Fibroblast of skin of scalp (primary cell): ENCODE results near the gene SLC5A4.
A peak's percentile ranks its signal among the peaks of the same experiment; 100 is the strongest.
"Not testable (repeated sequence)": the region's sequence is repeated elsewhere in the genome, so short reads cannot be mapped to it uniquely, and the experiment has no call there.

Source experiments
- DNase-seq: peaks from one replicate; pipeline ENCODE4 v3.0.0-alpha.2; 2013

The SLC5A4 gene

GRCh38 chr22:32199961-32200360 lies 55.2 kb downstream of the SLC5A4 start:
- no peak for DNase-seq

GRCh38 chr22:32199341-32199740 lies 55.8 kb downstream of the SLC5A4 start:
- DNase-seq, result no peak

- DNase-seq, result not testable (repeated sequence)
Measured at GRCh38 chr22:32197553-32198226, 57.5 kb downstream of the SLC5A4 start.

GRCh38 chr22:32195900-32196299 lies 59.2 kb downstream of the SLC5A4 start:
- not testable (repeated sequence) for DNase-seq

GRCh38 chr22:32193346-32193745 lies 61.8 kb downstream of the SLC5A4 start:
- DNase-seq, result not testable (repeated sequence)

- DNase-seq, result not testable (repeated sequence)
Measured at GRCh38 chr22:32191021-32191420, 64.1 kb downstream of the SLC5A4 start.

- no peak for DNase-seq
Measured at GRCh38 chr22:32185821-32186220, 69.3 kb downstream of the SLC5A4 start.

GRCh38 chr22:32183625-32184024 lies 71.5 kb downstream of the SLC5A4 start:
- no peak for DNase-seq

GRCh38 chr22:32181043-32181442 lies 74.1 kb downstream of the SLC5A4 start:
- DNase-seq, result no peak

- DNase-seq, result peak; percentile 2
Measured at GRCh38 chr22:32177221-32177765, 77.9 kb downstream of the SLC5A4 start.

GRCh38 chr22:32175683-32176644 lies 79.2 kb downstream of the SLC5A4 start:
- no peak for DNase-seq

GRCh38 chr22:32175115-32175514 lies 80.0 kb downstream of the SLC5A4 start:
- no peak for DNase-seq
